Activated naive CD8-positive, alpha-beta T cell (primary cell): ENCODE results near the gene POMP.
A peak's percentile ranks its signal among the peaks of the same experiment; 100 is the strongest.
"Not testable (repeated sequence)": the region's sequence is repeated elsewhere in the genome, so short reads cannot be mapped to it uniquely, and the experiment has no call there.

Experiments used
- H3K27ac Mint-ChIP-seq: one replicate; pipeline ENCODE4 v1.8.0; 2021; ENCODE audit warnings: mixed read lengths
- H3K27me3 Mint-ChIP-seq: one replicate; pipeline ENCODE4 v1.8.0; 2021; ENCODE audit warnings: mixed read lengths
- H3K36me3 Mint-ChIP-seq: one replicate; pipeline ENCODE4 v1.8.0; 2021; ENCODE audit warnings: mixed read lengths
- H3K4me1 Mint-ChIP-seq: one replicate; pipeline ENCODE4 v1.8.0; 2021; ENCODE audit warnings: low read depth, mixed read lengths
- H3K4me3 Mint-ChIP-seq: one replicate; pipeline ENCODE4 v1.8.0; 2021; ENCODE audit warnings: mild to moderate bottlenecking, mixed read lengths
- H3K9me3 Mint-ChIP-seq: one replicate; pipeline ENCODE4 v1.8.0; 2021; ENCODE audit warnings: low read depth, mixed read lengths

The POMP gene

DNA sequence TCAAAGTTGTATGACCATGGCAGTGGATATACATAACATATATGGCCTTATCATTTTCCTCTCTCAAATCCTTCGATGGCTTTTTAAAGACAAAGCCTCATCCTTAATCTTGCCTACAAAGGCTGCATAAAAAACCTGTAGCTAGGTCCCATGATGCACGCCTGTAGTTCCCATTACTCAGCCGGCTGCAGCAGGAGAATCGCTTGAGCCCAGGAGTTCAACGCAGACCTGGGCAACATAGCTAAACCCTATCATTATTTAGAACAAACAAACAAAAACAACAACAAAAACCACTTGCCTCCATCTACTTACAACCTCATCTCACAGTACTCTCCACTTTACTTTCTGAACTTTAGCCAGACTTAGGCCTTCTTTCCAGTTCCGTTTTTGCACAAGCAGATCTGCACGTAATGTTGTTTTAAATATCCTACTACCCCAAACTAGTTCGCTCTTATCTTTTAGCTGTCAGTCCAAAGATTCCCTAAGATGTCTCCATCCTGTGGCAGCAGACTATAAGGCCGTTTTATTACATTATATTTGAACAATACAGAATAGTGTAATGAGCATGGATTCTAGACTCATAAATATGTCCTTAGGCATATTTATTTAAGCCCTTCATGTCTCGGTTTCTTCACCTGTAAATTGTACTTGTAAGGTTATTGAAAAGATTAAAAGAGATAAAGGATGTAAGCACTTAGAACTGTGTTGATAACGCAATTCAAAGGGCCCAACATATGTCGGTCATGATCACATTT lies 969 bp upstream of the POMP start:
- Mint-ChIP-seq H3K9me3 (no peaks in the 10 kb centered on the region), H3K36me3 (peaks cover 7% of the 10 kb centered on the region), H3K27ac (peak overlapping the region; percentile 97), H3K27me3 (no peaks in the 10 kb centered on the region), H3K4me3 (peak overlapping the region; percentile 98), H3K4me1 (peaks cover 57% of the 10 kb centered on the region)

DNA sequence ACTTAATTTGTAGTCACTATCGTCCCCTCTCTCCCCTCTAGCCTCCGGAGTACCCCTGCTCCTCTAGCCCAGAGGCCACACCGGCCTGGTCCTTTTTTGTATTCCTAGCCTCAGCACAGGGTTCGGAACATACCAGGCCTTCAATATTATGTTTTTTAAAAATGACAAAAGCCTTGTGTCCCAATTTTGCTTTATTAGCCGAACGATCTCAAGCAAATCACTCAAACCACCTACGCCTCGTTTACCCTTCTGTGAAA lies 463 bp upstream of the POMP start:
- H3K9me3 Mint-ChIP-seq = no peaks in the 10 kb centered on the region
- H3K4me3 Mint-ChIP-seq = peak overlapping the region; percentile 98
- peaks cover 58% of the 10 kb centered on the region for H3K4me1 Mint-ChIP-seq
- peak overlapping the region; percentile 97 for H3K27ac Mint-ChIP-seq
- no peaks in the 10 kb centered on the region for H3K27me3 Mint-ChIP-seq
- peaks cover 7% of the 10 kb centered on the region for H3K36me3 Mint-ChIP-seq

DNA sequence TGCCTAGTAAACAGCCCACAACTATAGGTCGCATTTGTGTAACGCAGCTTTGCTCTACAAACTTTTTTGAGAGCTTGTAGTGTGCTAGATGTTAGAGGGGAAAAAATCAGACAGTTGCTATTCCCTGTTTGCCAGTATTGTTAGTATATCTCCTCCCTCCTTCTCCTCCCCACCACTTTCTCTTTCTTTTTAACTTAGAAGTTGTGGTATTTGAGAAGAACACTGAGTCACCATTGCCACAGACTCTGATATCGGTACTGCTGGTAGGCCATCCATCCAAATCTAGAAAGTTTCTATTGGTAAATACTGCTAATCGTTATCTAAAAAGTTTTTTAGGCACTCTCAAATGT lies 666 bp downstream of the POMP start:
- peaks cover 61% of the 10 kb centered on the region for H3K4me1 Mint-ChIP-seq
- H3K27me3 Mint-ChIP-seq = no peaks in the 10 kb centered on the region
- peak overlapping the region; percentile 98 for H3K4me3 Mint-ChIP-seq
- peak overlapping the region; percentile 97 for H3K27ac Mint-ChIP-seq
- no peaks in the 10 kb centered on the region for H3K9me3 Mint-ChIP-seq
- H3K36me3 Mint-ChIP-seq = peaks cover 8% of the 10 kb centered on the region

DNA sequence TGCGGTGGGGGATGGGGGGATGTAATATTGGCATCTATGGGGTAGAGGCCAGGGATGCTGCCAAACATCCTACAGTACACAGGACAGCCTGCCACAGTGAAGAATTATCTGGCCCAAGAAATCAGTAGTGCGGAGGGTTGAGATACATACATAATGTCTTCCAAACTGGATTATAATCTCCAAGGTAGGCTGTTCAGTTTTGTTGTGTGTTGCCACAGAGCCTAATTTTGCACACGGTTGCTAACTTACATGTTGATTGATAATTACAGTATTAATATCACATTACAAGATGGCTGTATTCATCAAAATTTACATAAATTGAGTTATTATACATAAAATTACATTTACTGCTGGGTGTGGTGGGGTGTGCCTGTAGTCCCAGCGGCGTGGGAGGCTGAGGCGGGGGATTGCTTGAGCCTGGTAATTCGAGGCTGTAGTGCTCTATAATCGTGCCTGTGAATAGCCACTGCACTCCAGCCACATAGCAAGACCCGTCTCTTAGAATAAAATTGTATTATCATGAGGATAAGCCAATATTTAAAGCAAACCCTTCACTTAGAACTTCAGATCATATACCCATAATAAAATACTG lies 8.1 kb downstream of the POMP start:
- H3K27me3 Mint-ChIP-seq = no peaks in the 10 kb centered on the region
- no peaks in the 10 kb centered on the region for H3K9me3 Mint-ChIP-seq
- H3K4me3 Mint-ChIP-seq = no peak overlapping the region
- no peak overlapping the region for H3K27ac Mint-ChIP-seq
- H3K4me1 Mint-ChIP-seq = peaks cover 43% of the 10 kb centered on the region
- H3K36me3 Mint-ChIP-seq = peaks cover 7% of the 10 kb centered on the region

DNA sequence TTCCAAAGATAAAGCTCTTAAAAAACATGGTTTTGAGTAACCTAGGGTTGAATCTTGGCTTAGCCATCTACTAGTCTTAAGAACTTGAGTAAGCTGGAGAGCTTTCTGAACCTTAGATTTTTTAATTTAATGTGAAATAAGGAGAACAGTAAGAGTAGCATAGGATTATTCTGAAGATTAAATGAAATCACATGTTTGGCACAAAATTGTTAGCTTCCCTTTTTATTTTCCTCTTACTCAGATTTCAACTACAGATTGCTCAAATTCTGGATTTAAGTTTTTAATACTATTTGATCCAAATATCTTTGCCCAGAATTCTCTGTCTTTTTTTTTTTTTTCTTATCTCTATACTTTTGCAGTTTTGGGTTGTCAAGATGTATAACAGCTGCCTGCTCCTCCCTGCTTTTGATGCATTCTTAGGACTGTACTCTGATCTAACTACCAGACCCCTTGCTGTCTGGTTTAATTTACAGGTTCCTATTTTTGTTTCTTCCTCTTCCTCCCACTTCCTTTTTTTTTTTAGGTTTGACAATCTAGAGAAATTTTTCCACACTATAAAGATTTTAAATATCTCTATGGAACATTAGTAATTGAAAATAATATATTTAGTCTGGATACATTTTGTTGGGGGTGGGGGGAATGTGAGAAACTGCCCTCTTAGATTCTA lies 12.3 kb downstream of the POMP start:
- no peaks in the 10 kb centered on the region for H3K27me3 Mint-ChIP-seq
- no peaks in the 10 kb centered on the region for H3K36me3 Mint-ChIP-seq
- H3K4me3 Mint-ChIP-seq = no peak overlapping the region
- peaks cover 18% of the 10 kb centered on the region for H3K4me1 Mint-ChIP-seq
- H3K27ac Mint-ChIP-seq = no peak overlapping the region
- H3K9me3 Mint-ChIP-seq = no peaks in the 10 kb centered on the region

DNA sequence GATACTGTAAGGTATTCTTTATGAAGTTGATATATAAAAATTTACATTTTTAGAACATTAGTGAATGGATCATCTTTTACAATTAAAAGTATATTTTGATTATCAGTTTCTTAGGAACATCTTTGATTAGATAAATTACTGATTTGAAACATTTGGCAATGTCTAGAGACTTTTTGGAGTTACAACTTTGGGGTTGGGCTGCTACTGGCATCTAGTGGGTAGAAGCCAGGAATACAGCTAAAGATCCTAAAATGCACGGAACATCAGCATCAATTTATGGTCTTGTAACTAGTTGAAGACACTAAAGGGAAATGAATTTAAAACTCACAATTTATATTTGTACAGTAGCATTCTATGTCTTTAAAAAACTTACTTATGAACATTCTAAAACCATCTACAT lies 19.9 kb downstream of the POMP start:
- no peaks in the 10 kb centered on the region for H3K4me1 Mint-ChIP-seq
- H3K9me3 Mint-ChIP-seq = no peaks in the 10 kb centered on the region
- H3K36me3 Mint-ChIP-seq = no peaks in the 10 kb centered on the region
- H3K27ac Mint-ChIP-seq = no peak overlapping the region
- no peak overlapping the region for H3K4me3 Mint-ChIP-seq
- H3K27me3 Mint-ChIP-seq = no peaks in the 10 kb centered on the region

DNA sequence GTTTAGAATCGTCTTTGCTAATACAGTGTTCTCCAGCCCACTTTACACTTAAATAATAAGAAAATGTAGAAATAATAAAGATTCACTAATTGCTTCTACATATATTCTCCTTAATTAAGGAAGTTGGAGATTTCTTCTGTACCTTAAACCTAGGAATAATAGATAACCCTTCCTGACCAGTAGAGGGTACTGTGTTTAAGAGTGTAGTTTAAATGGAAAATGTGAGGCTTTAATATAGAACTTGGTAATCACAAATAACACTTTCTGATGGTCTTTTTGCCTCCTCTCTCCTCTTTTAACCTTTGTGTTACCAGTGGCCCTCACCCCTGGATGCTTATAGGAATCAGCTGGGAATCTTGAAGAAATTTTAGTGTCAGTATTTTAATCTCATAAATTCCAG lies 20.7 kb downstream of the POMP start:
- Mint-ChIP-seq H3K36me3 (no peaks in the 10 kb centered on the region), H3K4me3 (no peak overlapping the region), H3K9me3 (no peaks in the 10 kb centered on the region), H3K4me1 (no peaks in the 10 kb centered on the region), H3K27ac (no peak overlapping the region), H3K27me3 (no peaks in the 10 kb centered on the region)

DNA sequence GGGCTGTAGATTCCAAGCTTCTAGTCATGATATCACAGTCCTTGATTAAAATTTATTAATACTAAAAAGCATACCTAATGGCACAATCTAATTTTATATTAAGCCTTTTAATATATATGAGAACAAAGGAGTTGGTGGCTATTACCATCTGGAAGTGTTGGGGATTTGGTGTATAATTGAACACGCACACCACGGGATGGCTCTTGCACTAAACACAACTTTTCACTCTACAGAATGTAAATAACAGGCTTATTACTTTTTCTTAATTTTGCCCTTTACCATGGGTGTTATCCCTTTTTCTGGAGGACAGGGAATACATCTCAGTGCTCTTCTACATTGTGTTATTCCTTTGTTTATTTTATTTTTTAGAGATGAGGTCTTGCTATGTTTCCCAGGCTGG lies 21.6 kb downstream of the POMP start:
- H3K4me3 Mint-ChIP-seq = no peak overlapping the region
- no peaks in the 10 kb centered on the region for H3K36me3 Mint-ChIP-seq
- no peaks in the 10 kb centered on the region for H3K27me3 Mint-ChIP-seq
- H3K27ac Mint-ChIP-seq = peak overlapping the region; percentile 28
- no peaks in the 10 kb centered on the region for H3K4me1 Mint-ChIP-seq
- no peaks in the 10 kb centered on the region for H3K9me3 Mint-ChIP-seq

DNA sequence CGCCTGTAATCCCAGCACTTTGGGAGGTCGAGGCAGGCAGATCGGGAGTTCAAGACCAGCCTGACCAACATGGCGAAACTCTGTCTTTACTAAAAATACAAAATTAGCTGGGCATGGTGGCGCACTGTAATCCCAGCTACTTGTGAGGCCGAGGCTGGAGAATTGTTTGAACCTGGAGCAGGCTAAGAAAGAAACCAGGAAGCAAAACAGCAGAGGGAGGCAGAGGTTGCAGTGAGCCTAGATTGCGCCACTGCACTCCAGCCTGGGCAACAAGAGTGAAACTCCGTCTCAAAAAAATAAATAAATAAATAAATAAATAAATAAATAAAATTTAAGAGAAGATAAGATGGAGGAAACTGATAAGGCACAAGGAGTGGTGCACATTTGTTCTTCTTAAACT lies 24.2 kb downstream of the POMP start:
- H3K27ac Mint-ChIP-seq, H3K4me1 Mint-ChIP-seq, H3K9me3 Mint-ChIP-seq, H3K36me3 Mint-ChIP-seq, H3K27me3 Mint-ChIP-seq, H3K4me3 Mint-ChIP-seq: not testable (repeated sequence)

DNA sequence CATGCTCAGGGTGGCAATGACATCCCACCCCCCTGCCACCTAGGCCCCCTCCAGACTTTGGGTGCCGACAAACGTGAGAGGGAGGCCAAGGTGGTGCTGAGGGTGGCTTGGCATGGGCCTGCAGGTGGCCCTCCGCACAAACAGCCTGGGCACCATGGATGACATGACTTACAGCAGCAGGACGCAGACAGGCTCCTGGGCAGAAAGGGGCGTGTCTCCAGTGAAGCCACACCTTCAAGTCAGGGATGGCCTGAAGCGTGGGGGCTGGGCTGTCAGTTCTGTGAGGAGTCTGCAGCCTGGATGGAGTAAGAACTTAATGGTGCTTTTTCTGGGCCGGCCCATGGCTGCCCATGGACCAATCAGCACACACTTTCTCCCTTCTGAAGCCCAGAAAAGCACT lies 25.3 kb downstream of the POMP start:
- H3K4me3 Mint-ChIP-seq = no peak overlapping the region
- no peaks in the 10 kb centered on the region for H3K27me3 Mint-ChIP-seq
- H3K4me1 Mint-ChIP-seq = no peaks in the 10 kb centered on the region
- peaks cover 2% of the 10 kb centered on the region for H3K36me3 Mint-ChIP-seq
- no peak overlapping the region for H3K27ac Mint-ChIP-seq
- H3K9me3 Mint-ChIP-seq = peaks cover 4% of the 10 kb centered on the region

DNA sequence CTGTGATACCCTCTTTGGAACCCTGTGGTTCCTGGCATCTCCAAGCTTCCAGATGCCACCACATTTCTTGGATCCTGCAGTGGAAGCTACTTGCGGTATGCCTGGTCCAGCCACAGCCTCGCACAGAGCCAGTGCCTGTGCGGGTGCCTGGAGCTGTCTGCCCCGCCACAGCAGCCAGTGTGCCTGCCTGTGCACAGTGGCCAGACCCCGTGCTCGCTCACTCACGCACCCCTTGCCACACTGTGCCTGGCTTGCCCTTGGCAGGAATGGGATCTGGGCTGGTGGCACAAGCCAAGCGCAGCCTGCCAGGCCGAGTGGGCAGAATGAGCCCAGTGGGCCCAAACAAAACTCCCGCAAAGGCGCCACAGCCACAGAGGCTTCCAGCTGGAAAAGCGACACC lies 26.2 kb downstream of the POMP start:
- H3K9me3 Mint-ChIP-seq = peaks cover 4% of the 10 kb centered on the region
- no peak overlapping the region for H3K27ac Mint-ChIP-seq
- H3K4me3 Mint-ChIP-seq = no peak overlapping the region
- no peaks in the 10 kb centered on the region for H3K27me3 Mint-ChIP-seq
- H3K4me1 Mint-ChIP-seq = no peaks in the 10 kb centered on the region
- peaks cover 2% of the 10 kb centered on the region for H3K36me3 Mint-ChIP-seq

DNA sequence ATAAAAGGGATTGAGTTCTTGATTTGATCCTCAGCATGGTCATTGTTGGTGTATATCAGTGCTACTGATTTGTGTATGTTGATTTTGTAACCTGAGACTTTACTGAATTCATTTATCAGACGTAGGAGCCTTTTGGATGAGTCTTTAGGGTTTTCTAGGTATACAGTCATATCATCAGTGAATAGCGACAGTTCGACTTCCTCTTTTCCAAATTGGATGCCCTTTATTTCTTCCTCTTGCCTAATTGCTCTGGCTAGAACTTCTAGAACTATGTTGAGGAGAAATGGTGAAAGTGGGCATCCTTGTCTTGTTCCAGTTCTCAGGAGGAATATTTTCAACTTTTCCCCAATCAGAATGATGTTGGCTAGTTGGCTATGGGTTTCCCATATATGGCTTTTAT lies 27.0 kb downstream of the POMP start:
- no peaks in the 10 kb centered on the region for H3K27me3 Mint-ChIP-seq
- H3K27ac Mint-ChIP-seq = no peak overlapping the region
- no peaks in the 10 kb centered on the region for H3K4me1 Mint-ChIP-seq
- peaks cover 4% of the 10 kb centered on the region for H3K9me3 Mint-ChIP-seq
- H3K36me3 Mint-ChIP-seq = peaks cover 2% of the 10 kb centered on the region
- no peak overlapping the region for H3K4me3 Mint-ChIP-seq

DNA sequence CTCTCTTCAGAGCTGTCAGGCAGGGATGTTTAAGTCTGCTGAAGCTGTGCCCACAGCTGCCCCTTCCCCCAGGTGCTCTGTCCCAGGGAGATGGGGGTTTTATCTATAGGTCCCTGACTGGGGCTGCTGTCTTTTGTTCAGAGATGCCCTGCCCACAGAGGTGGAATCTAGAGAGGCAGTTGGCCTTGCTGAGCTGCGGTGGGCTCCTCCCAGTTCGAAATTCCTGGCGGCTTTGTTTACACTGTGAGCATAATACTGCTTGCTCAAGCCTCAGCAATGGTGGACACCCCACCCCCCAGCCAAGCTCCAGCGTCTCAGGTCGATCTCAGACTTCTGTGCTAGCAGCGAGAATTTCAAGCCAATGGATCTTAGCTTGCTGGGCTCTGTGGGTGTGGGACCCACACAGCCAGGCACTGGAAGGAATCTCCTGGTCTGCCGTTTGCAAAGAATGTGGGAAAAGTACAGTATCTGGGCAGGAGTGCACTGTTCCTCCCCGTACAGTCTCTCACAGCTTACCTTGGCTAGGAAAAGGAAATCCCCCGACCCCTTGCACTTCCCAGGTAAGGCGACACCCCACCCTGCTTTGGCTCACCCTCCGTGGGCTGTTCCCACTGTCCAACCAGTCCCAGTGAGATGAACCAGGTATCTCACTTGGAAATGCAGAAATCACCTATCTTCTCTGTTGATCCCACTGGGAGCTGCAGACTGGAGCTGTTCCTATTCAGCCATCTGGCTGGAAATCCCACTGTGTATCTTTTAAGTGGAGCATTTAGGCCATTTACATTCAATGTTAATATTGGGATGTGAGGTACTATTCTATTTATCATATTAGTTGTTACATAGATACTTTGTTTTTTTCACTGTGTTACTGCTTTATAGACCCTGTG lies 34.9 kb downstream of the POMP start:
- H3K4me1 Mint-ChIP-seq, H3K27me3 Mint-ChIP-seq, H3K4me3 Mint-ChIP-seq, H3K27ac Mint-ChIP-seq: not testable (repeated sequence)
- Mint-ChIP-seq H3K36me3 (peaks cover 34% of the 10 kb centered on the region), H3K9me3 (peaks cover 15% of the 10 kb centered on the region)

DNA sequence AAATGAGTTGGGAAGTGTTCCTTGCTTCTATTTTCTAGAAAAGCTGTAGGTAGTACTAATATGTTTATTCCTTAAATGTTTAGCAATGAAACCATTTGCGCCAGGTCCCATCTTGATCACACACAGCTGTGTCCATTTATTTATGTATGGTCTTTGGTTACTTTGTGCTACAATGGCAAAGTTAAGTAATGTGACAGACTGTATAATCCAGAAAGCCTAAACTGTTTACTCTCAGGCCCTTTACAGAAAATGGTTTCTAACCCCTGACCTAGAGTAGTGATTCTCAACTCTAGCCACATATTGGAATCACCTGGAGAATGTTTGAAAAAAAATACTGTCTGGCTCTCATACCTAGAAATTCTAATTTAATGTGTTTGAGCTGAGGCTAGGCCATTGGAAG lies 38.5 kb downstream of the POMP start:
- Mint-ChIP-seq H3K36me3 (peaks cover 41% of the 10 kb centered on the region), H3K4me3 (no peak overlapping the region), H3K27ac (no peak overlapping the region), H3K9me3 (peaks cover 4% of the 10 kb centered on the region), H3K4me1 (no peaks in the 10 kb centered on the region), H3K27me3 (no peaks in the 10 kb centered on the region)

DNA sequence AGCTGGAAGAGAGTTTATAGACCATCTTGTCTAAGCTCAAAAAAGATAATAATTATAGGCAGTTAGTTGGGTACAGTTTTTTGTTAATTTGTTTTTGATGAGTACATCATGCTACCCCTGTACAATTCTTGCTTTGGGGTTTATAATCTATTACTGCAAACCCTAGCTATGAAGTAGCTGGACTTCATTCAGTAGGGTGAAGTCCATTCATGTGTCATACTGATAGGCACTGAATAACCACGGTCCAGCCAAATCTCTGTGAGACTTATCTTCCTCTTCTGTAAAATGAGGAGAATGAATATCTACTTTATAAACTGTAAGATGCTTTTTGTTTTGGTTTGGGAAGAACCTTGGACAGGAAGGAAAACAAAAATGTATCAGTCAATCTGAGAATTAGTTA lies 40.3 kb downstream of the POMP start:
- H3K9me3 Mint-ChIP-seq = no peaks in the 10 kb centered on the region
- no peak overlapping the region for H3K27ac Mint-ChIP-seq
- H3K4me3 Mint-ChIP-seq = no peak overlapping the region
- H3K4me1 Mint-ChIP-seq = no peaks in the 10 kb centered on the region
- peaks cover 38% of the 10 kb centered on the region for H3K36me3 Mint-ChIP-seq
- H3K27me3 Mint-ChIP-seq = no peaks in the 10 kb centered on the region
